Measurements from ENCODE around the gene FAM124A.

DNA sequence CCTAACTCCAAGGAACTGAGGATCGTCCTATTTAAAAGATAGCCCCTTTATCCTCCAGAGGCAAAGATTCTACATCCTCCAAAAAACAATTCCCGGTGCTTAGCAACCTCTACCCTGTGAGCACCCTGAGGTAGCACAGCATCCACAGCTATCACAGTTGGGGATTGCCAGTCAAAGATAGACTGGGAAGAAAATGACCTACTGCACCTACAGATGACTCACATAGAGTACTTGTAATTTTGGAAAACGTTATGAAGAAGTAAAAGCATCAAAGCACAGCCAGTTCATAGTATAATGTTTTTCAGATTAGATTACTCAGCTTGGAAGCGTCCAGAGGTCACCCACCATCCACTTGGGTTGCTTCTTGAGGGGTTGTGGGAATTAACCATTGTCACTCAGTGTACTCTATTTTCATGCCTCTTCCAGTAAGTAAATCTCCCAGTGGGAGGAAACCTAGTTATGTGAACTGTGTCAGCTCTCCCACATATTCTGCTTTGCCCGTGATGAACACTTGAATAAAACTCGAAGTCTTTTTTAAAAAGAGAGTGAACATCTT, 8.9 kb upstream of the FAM124A start:
- TF ChIP-seq EZH2 (IDR thresholded peaks at IDR 0.05; ENCODE audit: borderline replicate concordance, low read depth, low read length, severe bottlenecking), result no peak
- TF ChIP-seq, protein P1, sequence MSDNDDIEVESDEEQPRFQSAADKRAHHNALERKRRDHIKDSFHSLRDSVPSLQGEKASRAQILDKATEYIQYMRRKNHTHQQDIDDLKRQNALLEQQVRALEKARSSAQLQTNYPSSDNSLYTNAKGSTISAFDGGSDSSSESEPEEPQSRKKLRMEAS (IDR thresholded peaks at IDR 0.05; ENCODE audit: insufficient read depth, insufficient read length), result no peak
- no peak for TF ChIP-seq POLR2AphosphoS5 (IDR thresholded peaks at IDR 0.05; ENCODE audit: insufficient read depth, low read depth, low read length)
- TF ChIP-seq POLR2A (IDR thresholded peaks at IDR 0.05; ENCODE audit: low read depth, low read length), result no peak

Data from endothelial cell of umbilical vein (primary cell).